Activated gamma-delta T cell treated with Interleukin-2 at 50 U/mL for 16 hours (primary cell): Measurements from ENCODE around the gene TGM5.

Experiments
- DNase-seq: peaks from one replicate; pipeline ENCODE4 v3.0.0-alpha.2; 2020

Gene TGM5

DNA sequence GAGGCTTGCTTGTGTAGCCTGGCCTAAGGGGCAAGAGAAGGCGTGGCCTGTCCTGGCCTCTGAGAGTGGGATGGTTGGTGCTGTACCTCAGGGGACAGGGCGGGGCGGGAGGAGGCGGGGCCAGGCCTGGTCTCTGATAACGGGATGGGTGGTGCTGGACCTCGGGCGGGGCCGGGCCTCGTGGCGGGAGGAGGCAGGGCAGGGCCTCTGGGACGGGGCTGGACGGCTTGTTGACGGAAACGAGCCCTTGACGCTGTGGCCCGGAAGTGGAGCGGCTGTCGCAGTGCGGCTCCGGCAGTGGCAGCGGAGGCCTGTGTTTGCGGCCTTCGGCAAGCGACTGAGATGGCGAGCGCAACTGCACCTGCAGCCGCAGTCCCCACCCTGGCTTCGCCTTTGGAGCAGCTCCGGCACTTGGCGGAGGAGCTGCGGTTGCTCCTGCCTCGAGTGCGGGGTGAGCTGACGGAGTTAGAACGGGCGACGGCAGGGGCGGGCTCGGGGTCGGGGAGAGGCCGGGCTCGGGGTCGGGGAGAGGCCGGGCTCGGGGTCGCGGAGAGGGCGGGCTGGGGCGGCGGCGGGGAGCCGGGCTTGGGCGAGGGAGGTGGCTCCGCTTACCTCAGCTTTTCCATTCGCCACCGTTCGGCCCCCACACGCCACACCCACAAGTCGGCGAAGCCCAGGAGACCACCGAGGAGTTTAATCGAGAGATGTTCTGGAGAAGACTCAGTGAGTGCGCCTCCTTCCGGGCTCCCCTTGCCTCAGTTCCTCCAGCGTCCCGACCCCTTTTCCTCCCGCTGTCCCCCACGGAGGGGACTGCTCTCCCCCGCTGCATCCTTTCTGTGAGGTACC lies 81.3 kb downstream of the TGM5 start, which contains the start of gene CCNDBP1:
TSS of gene CCNDBP1 (plus strand) at position 247 of the 846 bp plus-strand sequence. CDS start at position 343, 96 bp downstream.
- peak; percentile 88 for DNase-seq

DNA sequence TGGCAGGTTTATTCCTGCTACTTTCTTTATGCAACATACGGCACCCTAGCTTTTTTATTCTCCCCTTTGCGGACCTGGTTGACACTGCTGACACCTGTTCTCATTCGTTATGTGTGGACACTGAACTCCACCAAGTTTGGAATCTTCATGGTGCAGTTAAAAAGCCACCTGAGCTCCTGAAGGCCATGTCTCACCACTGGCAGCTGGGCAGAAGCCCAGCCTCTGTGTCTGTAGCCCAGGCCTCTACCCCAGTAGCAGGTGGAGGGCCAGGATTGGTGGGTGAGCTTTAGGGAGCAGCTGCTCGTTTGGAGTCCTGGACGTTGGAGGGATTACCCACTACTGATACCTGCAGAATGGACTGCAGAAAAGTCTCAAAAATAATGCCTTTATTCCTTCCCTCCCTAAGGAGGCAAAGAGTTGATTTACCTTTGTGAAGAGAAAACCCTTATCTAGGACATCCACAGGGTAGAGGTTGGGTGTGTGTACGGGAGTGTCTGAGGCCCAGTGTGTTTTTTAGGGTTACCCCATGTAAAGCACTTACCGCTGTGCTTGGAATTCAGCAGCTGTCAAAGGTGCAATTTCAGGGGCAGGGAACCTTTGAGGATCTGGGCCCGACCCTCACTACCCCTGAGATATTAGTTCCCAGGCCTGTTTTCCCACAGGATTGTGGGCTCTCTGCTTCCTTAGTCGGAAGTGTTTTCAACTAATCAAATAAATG lies 82.2 kb downstream of the TGM5 start:
- no peak for DNase-seq

DNA sequence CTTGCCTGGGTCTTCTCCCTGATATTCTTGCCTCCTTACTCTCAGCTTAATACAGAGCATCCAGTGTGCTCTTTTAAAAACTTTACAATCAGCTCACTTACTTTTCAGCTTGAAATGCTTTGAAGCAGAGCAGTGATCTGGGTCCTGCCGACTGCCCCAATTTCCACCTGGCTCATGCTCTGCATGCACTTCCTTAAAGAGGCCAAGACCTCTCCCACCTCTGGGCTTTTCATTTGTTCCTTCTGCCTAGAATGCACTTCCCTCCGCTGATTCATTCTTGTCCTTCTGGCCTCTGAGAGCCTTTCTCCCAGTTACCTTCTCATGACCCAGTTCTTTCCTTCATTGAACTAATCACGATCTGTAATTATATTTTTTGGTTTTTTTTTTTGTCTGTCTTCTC lies 83.5 kb downstream of the TGM5 start:
- DNase-seq, result no peak
